ENCODE results near the gene CDKN2C.

Gene CDKN2C

GRCh38 chr1:50966991-50967390 is 3.1 kb upstream of the CDKN2C start:
- no peak for DNase-seq (ENCODE audit: low read depth)

- no peak for DNase-seq (ENCODE audit: low read depth)
These were observed 2.5 kb upstream of the CDKN2C start for GRCh38 chr1:50967416-50968157.

- DNase-seq (ENCODE audit: low read depth), result peak; percentile 64
These were observed 1.8 kb upstream of the CDKN2C start for GRCh38 chr1:50968158-50968820.

GRCh38 chr1:50968821-50969610 is 1.0 kb upstream of the CDKN2C start:
- no peak for DNase-seq (ENCODE audit: low read depth)

- no peak for DNase-seq (ENCODE audit: low read depth)
These were observed 453 bp downstream of the CDKN2C start for GRCh38 chr1:50970509-50970887.

- DNase-seq (ENCODE audit: low read depth), result no peak
These were observed 1.0 kb downstream of the CDKN2C start for GRCh38 chr1:50970931-50971582.

GRCh38 chr1:50971748-50972305 is 1.8 kb downstream of the CDKN2C start:
- no peak for DNase-seq (ENCODE audit: low read depth)

- no peak for DNase-seq (ENCODE audit: low read depth)
These were observed 2.7 kb downstream of the CDKN2C start for GRCh38 chr1:50972766-50973165.

GRCh38 chr1:50973255-50973654 is 3.2 kb downstream of the CDKN2C start:
- no peak for DNase-seq (ENCODE audit: low read depth)

- DNase-seq (ENCODE audit: low read depth), result no peak
These were observed 4.0 kb downstream of the CDKN2C start for GRCh38 chr1:50973875-50974617.

- DNase-seq (ENCODE audit: low read depth), result no peak
These were observed 4.5 kb downstream of the CDKN2C start for GRCh38 chr1:50974618-50974935.

- no peak for DNase-seq (ENCODE audit: low read depth)
These were observed 5.4 kb downstream of the CDKN2C start for GRCh38 chr1:50975436-50975835.

GRCh38 chr1:50976111-50976889 is 6.3 kb downstream of the CDKN2C start:
- no peak for DNase-seq (ENCODE audit: low read depth)

GRCh38 chr1:50976890-50977574 is 7.0 kb downstream of the CDKN2C start:
- no peak for DNase-seq (ENCODE audit: low read depth)

- DNase-seq (ENCODE audit: low read depth), result no peak
These were observed 7.6 kb downstream of the CDKN2C start for GRCh38 chr1:50977575-50978143.

- DNase-seq (ENCODE audit: low read depth), result no peak
These were observed 8.3 kb downstream of the CDKN2C start for GRCh38 chr1:50978144-50978851.

- no peak for DNase-seq (ENCODE audit: low read depth)
These were observed 9.1 kb downstream of the CDKN2C start for GRCh38 chr1:50978852-50979781.

- no peak for DNase-seq (ENCODE audit: low read depth)
These were observed 9.9 kb downstream of the CDKN2C start for GRCh38 chr1:50979937-50980336.
